Measurements from ENCODE around the gene SCN5A.

Gene SCN5A

DNA sequence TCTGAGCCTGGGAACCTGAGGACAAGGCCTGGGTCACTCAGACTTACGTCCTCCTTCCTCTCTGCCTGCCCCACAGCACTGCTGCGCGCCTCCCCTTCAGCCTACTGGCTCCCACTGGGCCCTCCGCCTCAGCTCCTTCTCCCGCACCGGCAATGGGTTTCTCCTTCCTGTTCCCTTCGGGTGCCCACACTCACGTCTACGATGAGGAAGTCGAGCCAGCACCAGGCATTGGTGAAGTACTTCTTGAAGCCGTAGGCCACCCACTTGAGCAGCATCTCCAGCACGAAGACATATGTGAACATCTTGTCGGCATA lies 83.3 kb downstream of the SCN5A start:
- TF ChIP-seq, protein P1, sequence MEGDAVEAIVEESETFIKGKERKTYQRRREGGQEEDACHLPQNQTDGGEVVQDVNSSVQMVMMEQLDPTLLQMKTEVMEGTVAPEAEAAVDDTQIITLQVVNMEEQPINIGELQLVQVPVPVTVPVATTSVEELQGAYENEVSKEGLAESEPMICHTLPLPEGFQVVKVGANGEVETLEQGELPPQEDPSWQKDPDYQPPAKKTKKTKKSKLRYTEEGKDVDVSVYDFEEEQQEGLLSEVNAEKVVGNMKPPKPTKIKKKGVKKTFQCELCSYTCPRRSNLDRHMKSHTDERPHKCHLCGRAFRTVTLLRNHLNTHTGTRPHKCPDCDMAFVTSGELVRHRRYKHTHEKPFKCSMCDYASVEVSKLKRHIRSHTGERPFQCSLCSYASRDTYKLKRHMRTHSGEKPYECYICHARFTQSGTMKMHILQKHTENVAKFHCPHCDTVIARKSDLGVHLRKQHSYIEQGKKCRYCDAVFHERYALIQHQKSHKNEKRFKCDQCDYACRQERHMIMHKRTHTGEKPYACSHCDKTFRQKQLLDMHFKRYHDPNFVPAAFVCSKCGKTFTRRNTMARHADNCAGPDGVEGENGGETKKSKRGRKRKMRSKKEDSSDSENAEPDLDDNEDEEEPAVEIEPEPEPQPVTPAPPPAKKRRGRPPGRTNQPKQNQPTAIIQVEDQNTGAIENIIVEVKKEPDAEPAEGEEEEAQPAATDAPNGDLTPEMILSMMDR (IDR thresholded peaks at IDR 0.05; ENCODE audit: insufficient read depth, missing control alignments), result no peak
- FAIRE-seq, result no peak
- no peak for DNase-seq (ENCODE audit: insufficient read length, low spot score)

DNA sequence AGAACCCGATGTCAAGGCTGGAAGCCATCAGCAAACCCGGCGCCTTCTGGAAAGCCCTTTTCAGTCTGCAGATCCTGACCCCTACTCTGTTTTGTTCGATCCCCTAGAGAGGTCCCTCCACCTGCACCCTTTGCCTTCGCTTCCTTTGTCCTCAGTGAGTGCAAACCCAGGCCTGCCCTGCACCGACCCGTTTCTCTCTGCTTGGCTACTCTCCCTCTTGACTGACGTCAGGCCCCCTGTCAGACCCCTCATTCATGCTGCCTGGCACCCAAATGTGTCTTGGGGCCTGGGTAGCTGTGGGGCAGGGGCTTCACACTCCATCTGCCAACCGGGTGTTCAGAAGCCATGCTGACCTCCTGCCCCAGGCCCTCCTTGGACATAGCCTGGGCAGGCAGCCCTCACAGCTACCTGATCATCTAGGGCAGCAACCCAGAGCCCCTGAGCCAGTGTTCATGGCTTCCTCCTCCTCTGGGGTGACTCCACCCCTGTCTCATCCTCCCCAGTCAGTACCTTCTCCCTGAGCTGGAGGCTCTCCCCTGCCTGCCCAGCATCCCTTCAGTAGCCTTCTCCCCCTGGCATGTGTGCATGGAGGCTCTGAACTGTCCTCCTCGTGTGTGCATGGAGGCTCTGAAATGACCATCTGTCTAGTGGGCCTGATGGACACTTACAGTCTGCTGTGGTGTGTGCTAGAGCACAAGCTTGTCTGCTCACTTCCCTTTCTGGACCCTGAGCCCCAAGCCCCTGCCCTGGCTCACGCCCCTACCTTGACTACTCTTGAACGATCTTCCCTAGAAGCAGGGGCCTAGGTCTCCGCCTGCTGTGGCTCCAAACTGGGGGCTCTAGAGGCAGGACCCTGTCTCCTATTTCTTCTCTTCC lies 83.9 kb downstream of the SCN5A start:
- FAIRE-seq, result no peak
- no peak for DNase-seq (ENCODE audit: insufficient read length, low spot score)
- TF ChIP-seq, protein P1 (IDR thresholded peaks at IDR 0.05; ENCODE audit: insufficient read depth, missing control alignments), result no peak

DNA sequence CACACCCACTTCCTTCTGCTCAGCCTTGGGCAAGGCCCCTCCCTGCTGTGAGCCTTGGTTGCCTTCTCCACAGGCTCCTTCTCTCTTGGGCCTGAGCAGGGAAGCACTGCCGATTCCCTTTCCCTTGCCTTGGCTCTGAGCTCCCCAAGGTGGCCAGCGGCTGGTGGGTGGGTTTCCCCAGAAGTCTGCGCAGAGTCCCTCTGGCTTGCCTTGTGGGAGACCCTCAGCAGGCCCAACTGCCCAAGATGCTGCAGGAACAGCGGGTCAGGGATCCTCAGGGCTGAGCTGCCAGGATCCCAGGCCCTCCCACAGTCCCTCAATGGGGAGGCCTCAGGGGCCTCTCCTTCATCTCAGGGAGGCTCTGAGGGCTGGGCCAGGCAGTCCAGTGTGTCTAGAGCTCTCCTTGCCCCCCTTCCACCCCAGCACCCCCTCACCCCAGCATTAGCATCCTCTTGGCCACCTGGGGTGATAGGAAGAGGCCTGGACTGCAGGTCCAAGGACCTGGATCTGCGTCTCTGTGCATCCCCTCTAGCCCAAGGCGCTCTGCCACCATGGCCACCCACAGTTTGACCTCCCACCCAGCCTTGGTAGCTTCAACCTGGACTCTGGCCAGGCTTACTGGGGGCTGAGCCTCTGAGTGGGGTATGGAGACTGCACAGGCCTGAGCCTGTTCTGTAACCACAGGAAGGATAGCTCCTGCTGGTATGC lies 84.7 kb downstream of the SCN5A start:
- TF ChIP-seq, protein P1 (IDR thresholded peaks at IDR 0.05; ENCODE audit: insufficient read depth, missing control alignments), result no peak
- DNase-seq (ENCODE audit: insufficient read length, low spot score) (no peak), FAIRE-seq (no peak)

DNA sequence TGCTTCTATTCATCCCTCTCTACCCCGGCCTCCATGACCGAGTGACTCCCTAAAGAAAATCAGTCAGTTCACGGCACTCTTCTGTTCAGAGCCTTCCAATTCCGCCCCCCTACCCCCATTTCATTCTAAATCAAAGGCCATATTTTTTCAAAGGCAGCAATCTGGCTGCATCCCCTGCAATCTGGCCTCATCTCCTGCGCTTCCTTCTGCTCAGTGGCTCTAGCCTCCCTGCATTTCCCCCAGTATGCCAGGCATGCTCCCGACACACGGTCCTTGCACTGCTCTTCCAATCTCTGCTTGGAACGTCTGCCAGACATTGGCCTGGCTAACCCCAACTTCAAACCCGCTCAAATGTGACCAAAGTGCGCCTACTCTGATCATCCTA lies 85.6 kb downstream of the SCN5A start:
- DNase-seq (ENCODE audit: insufficient read length, low spot score), result no peak
- no peak for FAIRE-seq
- TF ChIP-seq, protein P1 (IDR thresholded peaks at IDR 0.05; ENCODE audit: insufficient read depth, missing control alignments), result no peak

DNA sequence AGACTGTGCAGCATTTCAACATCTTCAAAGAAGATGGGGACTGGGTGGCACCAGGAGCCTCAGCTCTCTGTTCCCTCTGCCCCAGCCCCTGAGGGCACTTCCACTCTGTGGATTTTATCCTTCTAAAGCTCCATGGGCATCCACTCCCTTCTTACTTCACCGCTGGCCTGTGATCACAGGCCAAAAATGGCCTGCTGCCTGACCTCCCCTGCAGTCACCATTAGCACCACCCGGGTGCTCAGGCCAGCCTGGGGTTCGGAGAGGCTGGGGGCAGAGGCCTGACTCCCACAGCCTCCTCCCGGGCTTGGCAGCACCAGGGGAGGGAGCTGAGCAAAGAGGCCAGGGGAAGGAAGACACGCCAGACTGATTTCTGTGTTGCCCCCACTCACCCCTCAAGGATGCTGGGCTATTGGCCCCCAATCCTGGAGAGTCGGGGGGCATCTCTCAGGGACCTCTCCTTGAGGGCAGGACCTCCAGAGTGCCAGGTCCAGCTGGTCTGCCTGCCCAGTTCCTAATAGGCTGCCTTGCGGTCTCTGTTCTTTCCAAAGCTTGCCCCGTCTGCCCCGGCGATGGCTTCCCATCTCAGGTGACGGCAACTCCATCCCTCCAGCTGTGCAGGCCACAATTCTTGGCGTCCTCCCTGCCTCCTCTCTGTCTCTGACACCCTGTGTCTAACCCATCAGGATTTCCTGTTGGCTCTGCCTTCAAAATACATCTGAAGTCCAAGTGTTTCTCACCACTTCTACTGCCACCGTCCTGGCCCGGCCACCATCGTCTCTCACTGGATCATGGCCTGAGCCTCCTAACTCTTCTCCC lies 86.2 kb downstream of the SCN5A start:
- TF ChIP-seq, protein P1 (IDR thresholded peaks at IDR 0.05; ENCODE audit: insufficient read depth, missing control alignments), result no peak
- DNase-seq (ENCODE audit: insufficient read length, low spot score), result no peak
- FAIRE-seq, result no peak

DNA sequence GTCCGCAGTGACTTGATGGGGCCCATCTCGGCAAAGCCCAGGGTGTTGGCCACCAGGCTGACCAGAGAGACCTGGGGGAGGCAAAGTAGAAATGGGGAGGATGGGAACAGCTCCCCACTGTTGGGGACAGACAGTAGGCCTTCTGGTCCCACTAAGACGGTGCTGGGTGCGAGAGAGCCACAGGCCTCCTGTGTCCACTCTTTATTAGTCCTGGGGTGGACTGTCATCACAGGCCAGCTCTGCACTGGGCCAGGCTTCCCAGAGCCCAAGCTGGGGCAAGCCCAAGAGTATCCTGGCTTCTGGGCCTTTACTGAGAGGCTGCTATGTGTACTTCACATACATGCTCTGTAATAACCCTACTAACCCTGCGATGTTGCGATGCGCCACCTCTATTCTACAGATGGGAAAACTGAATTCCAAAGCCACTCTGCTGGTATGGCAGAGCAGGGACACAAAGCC lies 87.0 kb downstream of the SCN5A start:
- TF ChIP-seq, protein P1 (IDR thresholded peaks at IDR 0.05; ENCODE audit: insufficient read depth, missing control alignments), result no peak
- FAIRE-seq (no peak), DNase-seq (ENCODE audit: insufficient read length, low spot score) (no peak)

Measured in D721Med (cell line).